CD1c-positive myeloid dendritic cell (primary cell): ENCODE measurements around the gene PPFIBP2.

Source experiments
- DNase-seq: peaks from one replicate; pipeline ENCODE4 v3.0.0-alpha.2; 2016; ENCODE audit errors: extremely low spot score

Gene PPFIBP2

DNA sequence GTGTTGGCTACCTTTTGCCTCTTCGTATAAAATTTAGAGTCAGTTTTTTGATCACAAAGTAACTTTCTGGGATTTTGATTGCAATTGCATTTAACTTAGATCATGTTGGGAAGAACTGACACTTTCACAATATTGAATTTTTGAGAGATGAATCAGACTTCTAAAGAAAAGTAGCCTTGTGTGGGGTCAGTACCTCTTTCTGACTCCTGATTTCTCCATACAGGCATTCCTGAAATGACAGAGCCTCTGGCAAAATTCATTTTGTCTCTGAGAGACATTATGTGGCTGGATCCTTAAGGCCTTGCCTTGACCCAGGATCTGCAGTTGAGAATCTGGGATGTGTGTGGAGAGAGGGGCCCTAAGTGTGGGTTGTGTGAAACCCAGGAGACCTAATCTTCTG, 37.8 kb downstream of the PPFIBP2 start:
- peak; percentile 36 for DNase-seq

DNA sequence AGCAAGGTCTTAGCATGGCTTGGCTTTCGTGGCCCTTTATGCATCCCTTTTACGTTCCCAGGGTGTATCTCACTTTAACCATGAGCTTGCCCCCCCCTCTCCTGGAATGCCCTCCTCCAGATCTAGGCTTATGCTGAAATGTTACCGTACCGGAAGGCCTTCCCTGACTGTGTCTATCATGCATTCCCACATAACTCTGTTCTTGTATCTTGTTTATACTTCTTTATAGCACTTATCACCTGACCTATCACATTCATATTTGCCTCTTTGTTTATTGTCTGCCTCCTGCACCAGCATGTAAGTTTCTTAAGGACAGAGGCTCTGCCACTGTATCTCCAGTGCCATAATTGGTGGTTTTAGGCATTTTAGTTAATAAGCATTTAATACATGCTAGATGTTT, 38.9 kb downstream of the PPFIBP2 start:
- DNase-seq = no peak

DNA sequence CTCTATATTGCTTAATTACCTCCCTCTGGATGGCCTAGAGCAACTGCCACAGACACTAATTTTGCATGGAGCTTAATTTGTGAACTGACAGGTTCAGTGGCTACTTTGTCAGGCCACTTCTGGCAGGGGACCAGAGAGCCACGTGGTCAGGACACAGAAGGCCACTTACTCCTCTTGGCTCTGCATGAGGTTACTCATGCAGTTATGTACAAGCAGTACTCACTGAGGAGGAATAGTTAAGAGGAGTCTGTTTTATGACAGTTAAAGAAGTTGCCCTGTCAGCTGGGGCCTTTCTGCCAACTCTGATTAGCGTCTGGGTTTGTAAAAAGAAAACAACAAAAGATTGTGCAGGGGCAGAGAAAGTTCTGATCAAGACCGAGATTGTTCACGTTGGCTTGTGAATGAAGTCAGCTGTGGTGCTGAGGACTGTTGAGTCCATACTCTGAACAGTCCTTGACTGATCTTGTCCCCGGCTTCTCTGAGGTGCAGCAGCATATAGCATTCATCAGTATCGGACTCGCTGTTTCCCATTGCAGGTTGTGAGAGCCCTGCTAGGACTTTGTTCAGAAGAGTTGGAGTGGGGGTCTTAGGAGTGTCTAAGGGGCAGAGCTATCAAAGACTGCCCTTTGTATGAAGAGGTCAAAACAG, 41.4 kb downstream of the PPFIBP2 start:
- no peak for DNase-seq

DNA sequence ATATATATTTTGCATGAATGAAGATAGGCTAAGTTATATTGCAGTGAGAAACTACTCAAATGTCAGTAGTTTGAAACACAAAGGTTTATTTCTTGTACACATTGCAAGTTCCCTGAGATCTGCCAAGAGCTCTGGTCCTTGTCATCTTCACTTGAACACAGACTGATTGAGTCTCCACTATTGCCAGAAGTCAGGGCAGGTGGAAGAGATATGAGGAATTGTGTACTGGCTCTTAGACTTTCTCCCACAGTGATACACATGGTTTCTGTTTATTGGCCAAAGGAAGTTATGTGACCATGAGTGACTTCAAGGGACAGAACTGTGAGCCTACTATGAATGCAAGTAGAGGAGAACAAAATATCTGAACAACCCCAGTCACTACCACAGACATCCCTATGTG, 44.2 kb downstream of the PPFIBP2 start:
- DNase-seq = no peak

DNA sequence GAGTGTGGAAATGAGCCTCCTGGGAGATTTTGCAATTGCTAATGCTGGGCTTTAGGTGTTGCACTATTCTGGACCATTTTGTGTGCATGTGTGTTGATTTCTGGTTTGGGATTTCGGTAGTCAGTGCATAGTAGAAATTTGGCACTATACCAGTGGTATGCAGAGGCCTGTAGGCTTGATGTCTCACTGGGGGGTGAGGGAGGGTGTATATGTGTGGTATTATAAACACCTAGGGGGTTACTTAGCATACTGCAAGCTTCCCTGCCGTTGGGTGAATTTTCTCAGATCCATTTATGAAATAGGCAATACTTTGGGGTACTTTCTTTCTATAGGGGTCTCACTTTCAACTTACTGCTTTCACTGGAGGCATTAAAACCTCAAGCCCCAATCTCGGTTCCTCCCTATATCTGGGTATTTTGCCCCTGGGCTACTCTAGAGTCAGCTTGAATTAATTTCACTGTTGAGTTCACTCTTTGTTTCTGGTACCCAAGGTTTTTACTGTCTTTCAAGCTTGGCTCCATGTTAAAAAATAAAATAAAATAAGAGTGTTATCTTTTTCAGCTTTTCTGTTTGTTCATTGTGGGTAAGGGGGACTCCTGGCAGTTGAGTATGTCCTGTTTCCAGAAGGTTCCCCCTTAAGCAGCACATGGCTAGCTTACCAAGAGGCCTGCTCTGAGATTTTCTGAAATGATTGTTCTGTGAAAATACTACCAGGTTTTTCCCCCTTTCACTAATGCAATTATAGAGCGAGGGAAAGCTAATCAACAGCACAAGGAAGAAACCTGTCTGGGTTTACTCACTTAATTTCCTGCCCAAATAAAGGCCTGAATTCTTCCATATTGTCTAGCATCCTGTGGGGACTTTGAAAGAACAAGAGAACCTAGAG, 45.8 kb downstream of the PPFIBP2 start:
- DNase-seq = no peak

DNA sequence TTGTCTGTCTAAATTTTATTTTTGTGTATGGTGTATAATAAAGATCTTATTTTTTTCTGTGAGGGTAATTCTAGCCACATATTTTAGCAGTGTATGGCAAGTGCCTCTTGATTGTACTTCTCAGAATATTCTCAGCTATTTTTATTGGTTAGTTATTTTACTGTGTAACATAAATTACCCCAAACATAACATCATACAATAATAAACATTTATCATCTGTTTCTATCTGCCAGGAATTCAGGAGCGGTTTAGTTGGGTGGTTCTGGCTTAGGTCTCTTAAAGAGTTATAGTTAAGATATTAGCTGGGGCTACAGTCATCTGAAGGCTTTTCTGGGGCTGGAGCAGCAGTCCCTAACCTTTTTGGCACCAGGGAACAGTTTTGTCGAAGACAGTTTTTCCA, 47.8 kb downstream of the PPFIBP2 start:
- DNase-seq = no peak

DNA sequence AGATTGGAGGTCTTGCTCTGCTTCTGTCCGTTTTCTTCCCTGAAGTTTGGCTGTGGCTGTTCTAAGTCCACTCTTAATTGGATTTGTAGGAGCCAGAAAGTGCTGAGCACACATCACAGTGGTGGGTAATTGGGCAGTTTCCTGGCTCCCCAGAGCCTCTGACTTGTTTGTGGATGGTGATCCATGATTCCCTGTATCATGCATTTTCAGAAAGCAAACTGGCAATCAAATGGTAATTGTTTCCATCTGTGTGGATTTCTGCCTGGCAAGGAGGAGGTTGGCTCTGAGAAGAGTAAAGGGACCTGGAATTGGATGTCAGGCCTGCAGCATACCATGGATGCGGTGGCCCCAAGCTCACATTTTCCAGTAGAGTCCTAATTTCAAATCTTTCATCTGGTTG, 49.5 kb downstream of the PPFIBP2 start:
- no peak for DNase-seq

DNA sequence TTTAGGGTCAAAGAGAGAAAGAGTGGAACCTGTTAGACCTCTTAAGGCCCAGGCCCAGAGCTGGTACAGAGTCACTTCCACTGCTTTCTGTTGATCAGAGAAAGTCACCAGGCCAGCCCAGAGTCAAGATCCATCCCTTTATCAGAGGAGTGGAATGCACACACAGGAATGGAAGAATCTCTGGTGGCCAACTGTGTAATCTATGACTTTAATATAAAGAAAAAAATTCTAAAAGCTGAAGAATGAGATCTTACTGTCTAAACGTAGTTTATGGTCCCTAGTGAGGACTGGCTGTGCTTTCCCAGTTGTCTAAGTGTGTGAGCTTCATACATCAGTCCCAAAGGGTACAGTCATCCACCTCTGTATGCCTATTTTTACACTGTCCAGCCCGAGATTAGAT, 51.0 kb downstream of the PPFIBP2 start:
- no peak for DNase-seq

DNA sequence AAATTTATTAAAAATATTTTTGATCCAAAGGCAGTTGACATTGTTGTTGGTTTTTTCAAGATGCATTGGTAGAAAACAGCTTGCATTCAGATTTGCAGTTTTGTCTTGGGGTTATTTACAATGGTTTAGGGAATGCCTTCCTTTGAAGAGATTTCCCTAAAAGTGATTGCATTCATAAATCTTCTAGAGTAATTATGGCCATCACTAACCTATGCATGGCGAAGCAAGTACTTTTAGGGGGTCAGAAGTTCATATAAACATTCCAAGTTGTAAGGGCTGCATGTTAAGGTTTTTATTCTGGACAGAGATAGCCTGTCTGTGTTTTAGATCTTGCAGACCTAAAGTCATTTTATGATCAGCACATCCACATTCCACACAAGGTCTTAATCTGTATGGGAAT, 53.5 kb downstream of the PPFIBP2 start:
- no peak for DNase-seq

DNA sequence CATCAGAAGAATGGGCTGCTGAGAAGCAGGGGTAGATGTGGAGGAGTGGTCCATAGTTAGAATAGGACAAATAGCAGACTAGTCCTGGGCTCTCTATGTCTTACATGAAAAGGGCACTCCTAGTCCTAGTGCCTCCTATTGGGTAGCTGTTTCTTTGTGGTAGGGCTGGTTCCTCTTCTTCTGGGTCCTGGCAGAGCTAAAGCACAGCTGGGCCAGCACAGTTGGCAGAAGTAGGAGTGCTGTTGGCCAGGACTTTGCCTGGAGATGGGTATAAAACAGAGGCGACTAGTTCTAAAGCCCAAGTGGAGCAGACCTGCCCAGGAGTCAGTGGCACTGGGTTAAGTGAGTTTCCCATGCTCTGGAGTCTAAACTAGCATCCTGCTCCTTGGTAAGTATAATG, 55.2 kb downstream of the PPFIBP2 start:
- DNase-seq = no peak

DNA sequence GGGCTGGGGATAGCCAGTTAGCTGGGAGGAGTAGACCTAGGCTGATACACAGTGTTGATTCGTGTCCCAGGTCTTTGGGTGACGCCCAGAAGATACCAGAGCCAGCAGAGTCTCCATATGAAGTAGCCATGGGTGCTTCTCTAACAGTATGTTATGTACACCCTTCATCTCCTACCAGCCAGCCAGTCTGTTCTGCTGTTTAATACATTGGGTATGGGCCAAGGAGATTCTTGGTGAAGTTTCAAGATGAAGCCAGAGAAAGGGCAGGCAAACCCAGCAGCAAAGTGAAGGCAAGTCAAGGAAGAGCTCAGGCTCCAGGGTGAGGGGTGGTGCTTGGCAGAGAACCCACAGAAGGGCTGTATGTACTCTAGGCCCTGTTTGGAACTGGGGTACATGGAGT, 56.4 kb downstream of the PPFIBP2 start:
- DNase-seq = no peak

DNA sequence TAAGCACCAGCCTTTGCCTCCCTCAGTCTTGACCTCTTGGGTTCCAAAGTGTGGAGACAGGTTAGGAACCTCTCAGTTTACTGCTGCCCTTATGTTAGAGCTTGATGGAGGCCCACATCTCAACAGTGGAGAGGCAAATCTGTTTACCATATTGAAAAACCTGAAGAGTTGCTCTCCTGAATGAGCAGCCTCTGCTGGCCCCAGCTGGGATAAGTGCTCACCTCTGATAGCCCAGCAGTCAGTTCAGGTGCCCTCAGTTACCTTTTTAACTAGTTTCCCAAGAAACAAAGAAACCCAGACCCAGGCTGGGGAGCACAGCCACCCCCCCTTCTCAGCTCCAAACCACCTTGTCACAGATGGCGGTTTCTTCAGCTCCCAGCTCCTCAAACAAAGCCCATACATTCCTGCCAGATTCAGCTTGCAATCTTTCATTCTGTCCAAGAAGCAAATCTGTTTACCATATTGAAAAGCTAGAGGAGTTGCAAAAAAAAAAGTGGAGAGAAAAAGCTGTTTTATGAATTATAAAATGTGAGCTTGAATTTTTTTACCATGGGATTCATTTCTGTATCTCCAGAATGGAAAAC, 57.2 kb downstream of the PPFIBP2 start:
- no peak for DNase-seq

DNA sequence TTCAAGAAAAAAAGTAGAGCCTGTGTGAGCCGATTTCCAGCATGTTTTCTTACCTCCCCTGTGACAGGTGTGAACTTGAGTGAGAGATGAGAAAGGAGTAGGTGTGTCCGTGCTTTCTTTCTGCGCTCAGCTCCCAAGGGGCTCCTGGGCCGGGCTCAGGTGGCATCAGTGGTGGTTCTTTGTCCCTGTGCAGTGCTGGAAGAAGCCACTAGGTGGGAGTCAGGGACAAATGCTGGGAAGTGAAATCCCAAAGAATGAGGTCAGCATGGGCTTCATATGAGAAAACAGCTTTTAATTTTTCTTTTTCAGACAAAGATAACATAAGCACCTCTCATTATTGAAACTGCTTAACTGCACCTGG, 57.8 kb downstream of the PPFIBP2 start:
- DNase-seq = peak; percentile 46

DNA sequence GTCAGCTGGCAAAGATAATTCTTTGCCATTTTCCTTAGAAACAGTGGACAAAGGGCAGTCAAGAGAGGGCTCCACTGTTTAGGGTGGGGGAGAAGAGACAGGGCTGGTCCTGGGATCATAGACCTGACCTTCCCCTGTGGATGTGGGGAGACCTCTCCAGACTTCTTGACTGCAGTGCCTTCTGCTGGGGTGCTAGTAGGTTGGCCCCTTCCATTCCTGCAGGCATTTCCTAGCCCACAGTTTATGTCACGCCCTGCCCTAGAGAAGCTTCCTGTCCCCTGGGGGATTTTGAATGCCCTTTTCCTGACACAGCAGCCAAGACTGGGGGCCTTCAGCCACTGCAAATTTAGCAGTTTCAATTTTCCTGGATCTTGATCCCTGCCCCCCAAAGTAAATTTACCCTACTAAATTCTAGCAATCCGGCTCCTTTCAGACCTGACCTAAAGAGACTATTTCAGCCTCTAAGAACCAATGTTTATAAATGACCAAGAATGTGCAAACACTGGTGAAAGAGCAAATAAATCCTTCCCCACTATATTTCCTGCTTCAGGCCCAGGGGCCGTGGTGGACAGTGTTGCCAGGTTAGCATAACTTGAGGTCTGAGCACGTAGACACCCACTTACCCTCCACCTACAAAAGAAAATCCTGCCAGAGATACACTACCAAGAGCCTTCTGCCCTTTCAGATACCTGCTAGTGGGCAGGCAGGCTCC, 58.4 kb downstream of the PPFIBP2 start:
- DNase-seq = no peak

DNA sequence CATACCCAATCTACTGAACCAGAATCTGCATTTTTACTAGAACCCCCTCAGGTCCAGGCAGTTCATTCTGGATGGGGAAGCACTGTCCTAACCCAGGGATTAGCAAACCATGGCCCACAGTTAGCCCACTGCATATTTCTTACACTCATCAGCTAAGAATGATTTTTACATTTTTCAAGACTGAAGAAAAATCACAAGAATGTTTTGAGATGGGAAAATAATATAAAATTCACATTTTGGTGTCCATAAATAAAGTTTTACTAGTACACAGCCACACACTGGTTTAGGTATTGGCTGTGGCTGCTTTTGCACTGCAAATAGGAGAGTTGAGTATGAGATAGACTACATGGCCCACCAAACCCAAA, 59.4 kb downstream of the PPFIBP2 start:
- DNase-seq = no peak

DNA sequence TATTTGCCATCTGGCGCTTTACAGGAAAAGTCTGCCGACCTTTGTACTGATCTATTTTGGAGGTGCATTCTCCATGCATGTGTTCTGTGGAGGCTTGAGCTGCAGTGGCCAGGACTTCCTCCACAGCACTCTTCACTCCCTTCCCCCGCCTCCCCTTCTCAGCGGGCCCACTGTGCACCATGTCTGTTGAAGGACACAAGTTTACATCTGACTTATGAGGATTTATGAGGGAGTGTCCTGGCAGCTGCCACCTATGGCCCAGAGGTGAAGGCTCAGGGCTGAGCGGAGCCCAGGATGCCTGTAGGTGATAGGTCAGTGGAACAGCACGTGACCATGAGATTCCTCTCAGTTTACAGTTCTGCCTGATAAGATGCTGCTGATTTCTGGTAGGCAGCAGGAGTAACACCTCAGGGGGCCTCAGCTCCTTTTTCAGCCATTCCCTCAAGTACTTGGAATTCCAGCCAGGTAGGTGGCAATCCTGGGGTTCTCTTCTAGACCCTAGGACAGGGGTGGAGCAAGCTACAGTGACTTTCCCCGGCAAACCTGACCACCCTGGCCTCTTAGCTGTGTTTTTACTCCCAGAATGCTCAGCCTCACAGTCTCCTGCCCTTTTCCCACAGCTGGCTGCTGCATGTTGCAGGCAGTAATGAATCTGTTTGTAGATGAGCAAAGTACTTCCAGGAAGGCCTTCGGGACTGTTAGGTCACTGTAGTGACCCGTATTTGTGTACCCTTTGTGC, 59.9 kb downstream of the PPFIBP2 start:
- DNase-seq = no peak

DNA sequence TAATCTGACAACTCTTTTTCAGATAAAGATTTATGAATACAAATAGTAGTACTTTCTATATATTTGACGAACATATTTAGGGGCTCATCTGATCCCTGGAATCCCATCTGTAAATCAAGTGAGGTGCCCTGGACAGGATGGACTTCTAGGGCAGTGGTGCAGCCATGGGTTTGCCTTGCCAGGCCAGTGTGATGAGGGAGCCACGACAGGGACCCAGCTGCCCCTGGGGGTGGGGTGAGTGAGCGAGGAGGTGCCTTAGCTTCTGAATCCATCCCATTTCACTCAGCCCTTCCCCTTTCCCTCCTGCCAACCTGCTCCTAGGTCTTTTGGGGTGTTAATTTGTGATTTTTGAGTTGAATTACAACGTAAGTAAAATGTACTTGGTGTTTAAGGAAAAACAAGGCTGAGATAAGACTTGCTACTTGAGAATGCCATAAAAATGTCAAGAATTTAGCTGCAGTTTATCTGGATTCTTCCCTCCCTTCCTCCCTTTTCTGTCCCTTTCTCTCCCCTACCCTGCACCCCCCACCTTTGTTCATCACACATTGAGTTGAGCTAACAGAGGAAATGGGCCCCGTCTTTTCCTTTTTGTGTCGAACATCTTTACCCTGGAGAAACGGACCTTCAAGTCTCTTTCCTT, 60.8 kb downstream of the PPFIBP2 start:
- no peak for DNase-seq

DNA sequence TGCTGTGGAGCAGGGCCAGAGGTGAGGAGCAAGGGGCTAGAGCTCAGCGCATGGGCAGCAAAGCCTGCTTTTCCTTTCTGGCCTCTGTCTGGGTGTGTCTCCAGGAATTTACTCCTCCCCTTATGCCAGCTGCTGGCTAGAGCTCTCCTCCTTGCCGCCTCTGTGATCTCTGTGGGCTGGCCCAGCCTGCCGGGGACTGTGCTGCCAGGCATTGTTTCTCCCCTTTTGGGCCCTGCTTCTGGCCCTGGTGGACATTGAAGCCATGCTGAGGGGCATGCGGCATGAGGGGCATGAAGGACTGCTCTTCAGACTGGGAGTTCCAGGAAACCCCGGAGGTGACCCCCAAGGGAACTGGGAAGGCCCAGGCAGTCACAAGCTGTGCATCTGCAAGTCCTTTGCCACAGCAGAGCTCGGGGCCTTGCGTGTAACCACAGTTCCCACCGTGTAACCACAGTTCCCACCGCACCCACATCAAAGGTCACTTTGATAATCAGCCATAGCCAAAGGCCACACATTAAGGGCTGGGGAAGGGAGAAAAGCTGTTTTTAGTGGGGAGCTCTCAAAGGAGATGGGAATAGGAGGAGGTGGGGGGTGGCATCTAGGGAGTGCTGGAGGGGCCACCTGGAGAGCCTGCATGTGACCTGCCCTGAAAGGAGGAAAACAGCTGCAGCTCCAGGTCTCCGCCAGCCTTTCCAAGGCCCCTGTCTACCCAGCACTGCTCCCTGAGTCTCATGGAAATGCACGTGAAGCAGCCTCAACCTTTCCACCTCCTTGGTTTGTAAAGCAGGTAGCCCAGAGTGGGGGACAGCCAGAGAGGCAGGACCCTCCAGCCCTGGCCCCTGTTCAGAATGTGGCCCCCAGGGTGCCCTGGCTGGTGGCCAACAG, 62.3 kb downstream of the PPFIBP2 start:
- no peak for DNase-seq

DNA sequence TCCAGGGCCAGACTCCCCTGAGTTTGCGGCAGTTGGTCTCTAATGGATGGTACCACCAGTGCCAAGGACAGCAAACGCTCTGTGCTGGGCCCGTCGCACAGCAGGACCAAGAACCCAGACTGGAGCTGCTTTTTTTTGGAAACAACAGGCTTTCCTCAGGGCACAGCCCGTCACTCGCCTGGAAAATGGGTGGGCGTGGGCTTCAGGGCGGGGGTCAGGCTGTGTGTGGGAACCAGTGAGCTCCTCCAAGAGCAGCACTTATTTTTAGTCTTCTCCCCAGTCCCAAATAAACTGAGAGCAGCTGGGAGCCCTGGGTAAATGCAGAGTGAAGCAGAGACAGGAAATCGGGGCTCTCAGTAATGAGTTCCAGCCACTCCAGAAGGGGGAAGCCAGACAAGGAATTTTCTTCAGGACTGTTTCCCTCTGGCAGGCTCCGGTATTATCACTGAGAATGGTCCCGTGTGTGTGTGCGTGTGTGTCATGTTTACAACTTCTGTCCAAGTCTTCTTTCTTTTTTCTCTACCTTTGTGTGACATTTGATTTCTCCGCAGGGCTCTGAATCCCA, 63.0 kb downstream of the PPFIBP2 start:
- no peak for DNase-seq
